ENCODE data around the gene CEP126. TPM values are rescaled to one million over a fixed set of nuclear protein-coding genes. Genes with fewer than 3 reads are reported as not detected.
"Not testable (repeated sequence)": the region's sequence is repeated elsewhere in the genome, so short reads cannot be mapped to it uniquely, and the experiment has no call there.

The CEP126 gene
- total RNA-seq, 1 donor from 2014 or later = 0.53 TPM

- no peaks in the 10 kb centered on the region for H3K36me3 ChIP-seq (ENCODE audit: control insufficient read depth, insufficient read depth, low read length)
- no peak for FAIRE-seq
- TF ChIP-seq CTCF (IDR thresholded peaks at IDR 0.05; ENCODE audit: insufficient read depth, low read length, severe bottlenecking) = no peak
These were observed 45.4 kb downstream of the CEP126 start for GRCh38 chr11:101960231-101960630.

GRCh38 chr11:101964200-101964599 lies 49.4 kb downstream of the CEP126 start:
- not testable (repeated sequence) for H3K27me3 ChIP-seq (ENCODE audit: control insufficient read depth, insufficient read depth, low read length); DNase-seq (ENCODE audit: low read depth); FAIRE-seq; H3K4me3 ChIP-seq (ENCODE audit: low read depth, low read length); H3K36me3 ChIP-seq (ENCODE audit: control insufficient read depth, insufficient read depth, low read length)

More at GRCh38 chr11:101960231-101960630, 45.4 kb downstream of the CEP126 start:
- H3K27me3 ChIP-seq (ENCODE audit: control insufficient read depth, insufficient read depth, low read length) = no peaks in the 10 kb centered on the region
- no peak for DNase-seq (ENCODE audit: low read depth)
- H3K4me3 ChIP-seq (ENCODE audit: low read depth, low read length) = no peak overlapping the region

- H3K36me3 ChIP-seq (ENCODE audit: control insufficient read depth, insufficient read depth, low read length) = no peaks in the 10 kb centered on the region
- no peak for DNase-seq (ENCODE audit: low read depth)
- TF ChIP-seq CTCF (IDR thresholded peaks at IDR 0.05; ENCODE audit: insufficient read depth, low read length, severe bottlenecking) = no peak
- no peaks in the 10 kb centered on the region for H3K27me3 ChIP-seq (ENCODE audit: control insufficient read depth, insufficient read depth, low read length)
- FAIRE-seq = no peak
- no peak overlapping the region for H3K4me3 ChIP-seq (ENCODE audit: low read depth, low read length)
These were observed 59.4 kb downstream of the CEP126 start for GRCh38 chr11:101974255-101974654.

- DNase-seq (ENCODE audit: low read depth) = no peak
- no peak for FAIRE-seq
These were observed 60.0 kb downstream of the CEP126 start for GRCh38 chr11:101974771-101975170.

GRCh38 chr11:101975734-101976133 lies 60.9 kb downstream of the CEP126 start:
- DNase-seq (ENCODE audit: low read depth) (no peak), FAIRE-seq (no peak)
- Histone ChIP-seq H3K27me3 (ENCODE audit: control insufficient read depth, insufficient read depth, low read length) (no peaks in the 10 kb centered on the region), H3K4me3 (ENCODE audit: low read depth, low read length) (no peak overlapping the region), H3K36me3 (ENCODE audit: control insufficient read depth, insufficient read depth, low read length) (no peaks in the 10 kb centered on the region)
- no peak for TF ChIP-seq CTCF (IDR thresholded peaks at IDR 0.05; ENCODE audit: insufficient read depth, low read length, severe bottlenecking)

More at GRCh38 chr11:101974771-101975170, 60.0 kb downstream of the CEP126 start:
- no peak overlapping the region for H3K4me3 ChIP-seq (ENCODE audit: low read depth, low read length)
- TF ChIP-seq CTCF (IDR thresholded peaks at IDR 0.05; ENCODE audit: insufficient read depth, low read length, severe bottlenecking) = no peak
- no peaks in the 10 kb centered on the region for H3K36me3 ChIP-seq (ENCODE audit: control insufficient read depth, insufficient read depth, low read length)
- no peaks in the 10 kb centered on the region for H3K27me3 ChIP-seq (ENCODE audit: control insufficient read depth, insufficient read depth, low read length)

- no peak for TF ChIP-seq CTCF (IDR thresholded peaks at IDR 0.05; ENCODE audit: insufficient read depth, low read length, severe bottlenecking)
- no peak overlapping the region for H3K4me3 ChIP-seq (ENCODE audit: low read depth, low read length)
- FAIRE-seq (no peak), DNase-seq (ENCODE audit: low read depth) (no peak)
- no peaks in the 10 kb centered on the region for H3K27me3 ChIP-seq (ENCODE audit: control insufficient read depth, insufficient read depth, low read length)
- H3K36me3 ChIP-seq (ENCODE audit: control insufficient read depth, insufficient read depth, low read length) = no peaks in the 10 kb centered on the region
These were observed 72.6 kb downstream of the CEP126 start for GRCh38 chr11:101987370-101987769.
